SIG-M5 (cell line): Measurements from ENCODE around the gene TTC9C.
"Not testable (repeated sequence)": the region's sequence is repeated elsewhere in the genome, so short reads cannot be mapped to it uniquely, and the experiment has no call there.

ENCODE experiments used
- DNase-seq: peaks from one replicate; lab custom pipeline; 2025; lab: John Stamatoyannopoulos, UW

TTC9C gene, protein sequence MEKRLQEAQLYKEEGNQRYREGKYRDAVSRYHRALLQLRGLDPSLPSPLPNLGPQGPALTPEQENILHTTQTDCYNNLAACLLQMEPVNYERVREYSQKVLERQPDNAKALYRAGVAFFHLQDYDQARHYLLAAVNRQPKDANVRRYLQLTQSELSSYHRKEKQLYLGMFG

GRCh38 chr11:62728171-62728988, at the start of gene TTC9C:
Gene TTC9C (plus strand): TSS chr11:62728486. CDS start chr11:62728849, 363 bp downstream.
- peak; percentile 61 for DNase-seq

DNA sequence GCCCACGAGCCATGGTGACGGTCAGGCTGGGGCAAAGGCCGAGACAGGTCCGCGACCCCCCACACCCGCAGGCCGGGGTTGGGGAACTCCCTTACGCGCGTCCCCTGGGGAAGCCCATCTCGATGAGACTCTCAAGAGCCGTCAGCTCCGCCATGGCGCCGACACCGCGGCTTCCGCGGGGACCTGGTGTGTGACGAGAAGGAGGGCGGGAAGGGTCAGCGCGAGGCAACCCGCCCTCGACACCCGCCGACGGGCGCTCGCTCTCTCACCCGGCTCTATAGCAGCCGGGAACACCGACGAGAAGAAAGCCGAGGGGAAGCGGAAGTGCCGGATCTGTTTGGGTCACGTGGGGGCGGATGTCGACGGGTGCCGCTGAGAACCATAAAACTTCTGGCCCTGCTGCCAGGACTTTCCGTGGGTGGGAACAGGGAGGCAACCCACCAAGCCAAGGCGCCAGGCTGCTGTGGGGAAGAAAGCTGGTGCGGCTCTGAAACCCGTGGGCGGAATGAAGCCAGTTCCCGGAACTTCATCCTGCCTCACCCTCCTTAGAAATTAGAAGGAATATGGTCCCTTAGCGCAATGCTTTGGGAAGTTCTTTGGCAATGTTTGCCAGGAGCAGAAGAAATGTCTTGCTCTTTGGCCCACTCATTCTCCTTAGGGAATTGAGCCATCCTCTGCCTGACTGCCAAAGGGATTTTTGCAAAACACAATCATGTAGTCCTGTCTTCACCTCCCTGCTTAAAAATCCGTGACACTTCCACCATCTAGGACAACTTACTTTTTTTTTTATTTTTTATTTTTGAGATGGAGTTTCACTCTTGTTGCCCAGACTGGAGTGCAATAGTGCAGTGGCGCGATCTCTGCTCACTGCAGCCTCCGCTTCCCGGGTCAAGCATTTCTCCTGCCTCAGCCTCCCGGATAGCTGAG, 49.3 kb upstream of the TTC9C start, which contains the start of gene UBXN1:
TSS of gene UBXN1 (minus strand) at position 304 of the 927 bp plus-strand sequence. CDS start at position 154, 150 bp downstream.
- DNase-seq = peak; percentile 47

DNA sequence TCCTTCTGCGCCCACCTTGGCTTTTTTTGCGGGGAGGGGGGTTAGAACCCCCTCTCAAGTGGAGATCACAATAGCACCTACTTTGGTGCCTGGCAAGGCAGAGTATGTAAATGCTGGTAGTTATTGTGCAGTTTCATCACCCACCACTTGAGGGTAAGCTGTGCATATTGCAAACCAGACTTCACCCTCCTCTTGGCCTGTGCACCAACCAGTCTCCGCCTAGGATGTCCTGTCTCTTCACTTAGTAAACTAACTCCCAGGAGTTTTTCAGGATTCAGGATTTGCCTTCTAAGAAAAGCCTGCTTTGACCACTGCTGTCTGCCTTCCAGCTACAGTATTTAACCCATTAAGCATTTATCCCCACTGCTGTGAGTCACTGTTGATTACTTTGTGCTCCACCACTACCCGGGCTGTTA, 47.5 kb upstream of the TTC9C start:
- no peak for DNase-seq

- no peak for DNase-seq
Observed at GRCh38 chr11:62682518-62682917, 45.8 kb upstream of the TTC9C start.

- DNase-seq = no peak
Observed at GRCh38 chr11:62687508-62688396, 40.5 kb upstream of the TTC9C start.

DNA sequence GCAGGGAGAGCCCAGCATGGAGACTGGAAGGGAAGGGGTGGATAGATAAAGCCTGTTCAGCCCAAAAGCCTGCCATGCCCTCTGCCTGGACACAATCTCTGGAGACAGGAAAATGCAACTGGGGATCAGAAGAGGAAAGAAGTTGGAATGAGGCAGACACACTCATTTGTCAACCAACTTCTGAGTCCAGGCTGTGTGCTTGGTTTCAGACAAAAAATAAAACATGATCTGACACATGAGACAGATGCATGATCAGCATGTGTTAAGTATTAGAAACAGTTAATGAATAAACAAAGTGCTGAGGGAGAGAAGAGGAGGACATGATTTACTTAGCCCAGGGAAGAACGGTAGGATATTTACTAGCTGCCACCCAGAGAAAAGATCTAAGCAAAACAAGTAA, 39.8 kb upstream of the TTC9C start:
- DNase-seq = no peak

GRCh38 chr11:62689421-62690183, 38.7 kb upstream of the TTC9C start, which contains the start of gene LRRN4CL:
Gene LRRN4CL (minus strand): TSS chr11:62689530. CDS start chr11:62688508, 1,022 bp downstream.
- no peak for DNase-seq

GRCh38 chr11:62693624-62694023, 34.7 kb upstream of the TTC9C start:
- not testable (repeated sequence) for DNase-seq

- no peak for DNase-seq
Observed at GRCh38 chr11:62694455-62695167, 33.7 kb upstream of the TTC9C start.

DNA sequence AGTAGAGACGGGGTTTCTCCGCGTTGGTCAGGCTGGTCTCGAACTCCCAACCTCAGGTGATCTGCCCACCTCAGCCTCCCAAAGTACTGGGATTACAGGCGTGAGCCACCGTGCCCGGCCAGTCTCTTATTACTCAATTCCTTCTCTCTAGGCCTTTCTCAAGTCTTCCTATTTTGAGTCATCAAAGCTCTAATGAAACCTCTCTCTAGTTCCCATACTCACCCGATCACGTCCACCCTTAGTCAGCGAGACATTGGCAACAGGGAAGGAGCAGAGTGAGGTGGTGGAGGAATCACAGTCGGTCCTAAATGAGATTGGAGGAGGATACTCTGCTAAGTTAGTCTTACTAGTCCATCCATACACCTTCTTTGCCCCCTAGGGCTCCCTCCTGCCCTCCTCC, 26.0 kb upstream of the TTC9C start:
- no peak for DNase-seq

DNA sequence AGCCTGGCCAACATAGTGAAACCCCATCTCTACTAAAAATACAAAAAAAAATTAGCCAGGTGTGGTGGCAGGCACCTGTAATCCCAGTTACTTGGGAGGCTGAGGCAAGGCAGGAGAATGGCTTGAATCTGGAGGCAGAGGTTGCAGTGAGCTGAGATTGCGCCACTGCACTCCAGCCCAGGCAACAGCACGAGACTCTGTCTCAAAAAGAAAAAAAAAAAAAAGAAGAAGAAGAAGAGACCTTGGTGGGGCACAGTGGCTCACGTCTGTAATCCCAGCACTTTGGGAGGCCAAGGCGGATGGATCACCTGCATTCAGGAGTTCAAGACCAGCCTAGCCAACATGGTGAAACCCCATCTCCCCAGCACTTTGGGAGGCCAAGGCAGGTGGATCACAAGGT, 24.4 kb upstream of the TTC9C start:
- DNase-seq = not testable (repeated sequence)

DNA sequence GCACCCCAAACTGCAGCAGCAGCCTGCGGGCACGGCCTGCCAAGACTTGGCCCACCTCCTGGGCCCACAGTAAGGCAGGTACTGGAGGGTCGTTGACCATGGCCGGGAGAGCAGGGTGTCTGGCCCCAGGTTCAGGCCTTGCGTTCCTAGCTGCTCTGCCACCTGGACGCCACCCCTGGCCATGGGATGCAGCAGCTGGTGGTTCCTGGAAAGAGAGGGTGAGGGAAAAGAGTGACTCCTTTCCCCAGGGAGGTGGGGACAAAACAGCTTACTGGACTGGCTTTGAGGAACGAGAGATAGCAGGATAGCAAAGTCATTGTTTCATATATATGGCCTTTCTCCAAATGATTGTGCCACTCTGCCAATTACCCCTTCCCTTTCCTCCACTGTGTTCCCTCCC, 22.9 kb upstream of the TTC9C start:
- no peak for DNase-seq

- peak; percentile 38 for DNase-seq
Observed at GRCh38 chr11:62705880-62706849, 22.1 kb upstream of the TTC9C start.

DNA sequence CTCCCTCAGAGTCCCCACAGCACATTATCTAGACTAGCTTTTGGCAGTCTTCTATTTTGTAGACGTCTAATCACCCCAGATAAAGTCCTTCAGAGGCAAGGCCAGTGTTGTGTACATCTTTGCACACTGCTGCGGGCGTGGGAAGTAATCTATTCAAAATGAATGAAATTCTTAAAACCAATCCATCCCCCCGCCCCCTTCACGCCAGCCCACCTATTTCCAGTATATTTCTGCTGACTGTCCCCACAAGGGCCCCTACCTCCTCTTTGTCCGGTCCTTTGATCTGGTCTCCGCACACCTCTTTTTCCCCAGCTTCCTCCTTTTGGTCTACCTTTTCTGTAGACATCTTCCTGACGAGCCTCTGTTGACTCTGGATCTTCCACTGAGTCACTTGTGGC, 21.4 kb upstream of the TTC9C start:
- no peak for DNase-seq

DNA sequence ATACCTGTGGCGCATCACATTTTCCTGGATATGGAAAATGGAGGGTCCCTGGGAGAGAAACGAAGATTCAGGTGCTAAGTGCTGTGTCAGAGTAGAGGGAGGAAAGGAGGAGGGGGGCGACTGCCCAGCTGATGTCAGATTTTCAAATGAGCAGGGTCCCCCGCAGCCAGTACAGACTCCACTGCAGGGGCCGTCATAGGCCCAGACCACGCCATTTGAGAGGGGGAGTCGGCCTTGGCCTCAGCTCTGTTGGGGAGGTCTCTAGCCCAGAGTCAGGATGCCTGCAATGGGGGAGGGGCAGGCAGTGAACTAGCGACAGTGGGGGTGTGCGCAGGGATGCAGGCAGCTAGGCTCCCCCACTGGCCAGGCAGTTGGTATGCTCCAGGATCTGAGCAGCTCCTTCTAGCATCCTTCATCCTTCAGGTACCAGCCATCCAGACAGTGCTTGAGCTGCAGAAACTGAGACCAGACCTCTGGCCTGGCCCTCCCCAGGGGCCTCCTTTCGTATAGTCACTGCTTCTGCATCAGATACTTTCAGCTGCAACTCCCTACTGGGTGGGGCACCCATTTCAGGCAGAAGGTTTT, 20.9 kb upstream of the TTC9C start, which contains the start of the genes BSCL2 and GNG3:
TSS of gene BSCL2 (minus strand) at position 148 of the 585 bp plus-strand sequence. CDS start 229 bp downstream, outside the sequence.
TSS of gene GNG3 (plus strand) at position 400 of the 585 bp plus-strand sequence. CDS start 620 bp downstream, outside the sequence.
- DNase-seq = no peak

GRCh38 chr11:62708392-62708791, 19.9 kb upstream of the TTC9C start:
- no peak for DNase-seq

- no peak for DNase-seq
Observed at GRCh38 chr11:62708793-62709192, 19.5 kb upstream of the TTC9C start.
